HEK293 (cell line): ENCODE measurements around the gene HOXA11.
A peak's percentile ranks its signal among the peaks of the same experiment; 100 is the strongest.

ENCODE experiments used
- CTCF ChIA-PET: fragments of 350-600 bp; formaldehyde crosslinking; extraction: SDS; loops from one replicate; lab custom pipeline; 2021; ENCODE audit warnings: antibody characterized with exemption; lab: Yijun Ruan, JAX
- POLR2A ChIA-PET: fragments of 300-600 bp; formaldehyde crosslinking; extraction: SDS; loops from one replicate; lab custom pipeline; 2020; ENCODE audit warnings: antibody characterized with exemption, inconsistent platforms; lab: Yijun Ruan, JAX
- H3K27ac ChIP-seq: fragments of 200-500 bp; sonication (Bioruptor generic); 2 replicates; pipeline ENCODE4 v1.5.1; 2014; ENCODE audit warnings: low read depth, low read length, control low read depth, inconsistent platforms; ENCODE audit errors: extremely low read depth
- H3K36me3 ChIP-seq, 2 experiments: fragments of 200-500 bp in 1 of 2; sonication (Bioruptor generic) in 1 of 2; 1 replicate in 1 of 2; 2 replicates in 1 of 2; pipeline ENCODE4 v1.5.1; 2014 to 2017; ENCODE audit warnings: inconsistent platforms in 2 of 2, low read length in 2 of 2; ENCODE audit not compliant: control insufficient read depth in 2 of 2, insufficient read depth in 1 of 2
- H3K4me1 ChIP-seq: fragments of 200-500 bp; sonication (Bioruptor generic); 2 replicates; pipeline ENCODE4 v1.5.1; 2014; ENCODE audit warnings: mild to moderate bottlenecking, low read length, inconsistent platforms; ENCODE audit not compliant: control insufficient read depth, insufficient read depth
- H3K4me3 ChIP-seq: 2 replicates; pipeline ENCODE4 v1.5.1; 2011; ENCODE audit warnings: low read depth, mild to moderate bottlenecking, control low read depth, low read length, moderate library complexity
- H3K9me3 ChIP-seq: fragments of 200-500 bp; sonication (Bioruptor generic); 2 replicates; pipeline ENCODE4 v1.5.1; 2014; ENCODE audit warnings: low read depth, low read length, inconsistent platforms; ENCODE audit not compliant: control insufficient read depth, insufficient read depth
- CTCF ChIP-seq: fragments of 450-650 bp; formaldehyde crosslinking; IDR thresholded peaks from 2 replicates; pipeline ENCODE4 v1.5.1; 2016; ENCODE audit warnings: missing biosample characterization, missing genetic modification characterization
- FEZF1 ChIP-seq: fragments of 450-650 bp; formaldehyde crosslinking; IDR thresholded peaks from 2 replicates; pipeline ENCODE4 v1.5.1; 2016; ENCODE audit warnings: missing biosample characterization, missing genetic modification characterization
- PRDM6 ChIP-seq: fragments of 450-650 bp; formaldehyde crosslinking; IDR thresholded peaks from 2 replicates; pipeline ENCODE4 v1.5.1; 2017; ENCODE audit warnings: missing biosample characterization, missing genetic modification characterization
- RBAK ChIP-seq: fragments of 450-650 bp; formaldehyde crosslinking; IDR thresholded peaks from 2 replicates; pipeline ENCODE4 v1.5.1; 2016; ENCODE audit warnings: missing biosample characterization, missing genetic modification characterization
- ZBTB17 ChIP-seq: fragments of 450-650 bp; formaldehyde crosslinking; IDR thresholded peaks from 2 replicates; pipeline ENCODE4 v1.5.1; 2016; ENCODE audit warnings: missing biosample characterization, missing genetic modification characterization
- ZBTB20 ChIP-seq: fragments of 450-650 bp; formaldehyde crosslinking; IDR thresholded peaks from 2 replicates; pipeline ENCODE4 v1.5.1; 2016; ENCODE audit warnings: missing biosample characterization, missing genetic modification characterization
- ZNF138 ChIP-seq: fragments of 450-650 bp; formaldehyde crosslinking; IDR thresholded peaks from 2 replicates; pipeline ENCODE4 v1.5.1; 2016; ENCODE audit warnings: missing biosample characterization, missing genetic modification characterization, borderline replicate concordance
- ZNF140 ChIP-seq: fragments of 450-650 bp; formaldehyde crosslinking; IDR thresholded peaks from 2 replicates; pipeline ENCODE4 v1.5.1; 2016; ENCODE audit warnings: missing biosample characterization, missing genetic modification characterization
- ZNF302 ChIP-seq: fragments of 450-650 bp; formaldehyde crosslinking; IDR thresholded peaks from 2 replicates; pipeline ENCODE4 v1.5.1; 2016; ENCODE audit warnings: missing biosample characterization, missing genetic modification characterization, low read depth
- ZNF37A ChIP-seq: fragments of 450-650 bp; IDR thresholded peaks from 2 replicates; pipeline ENCODE4 v1.5.1; 2018; ENCODE audit warnings: missing biosample characterization, missing genetic modification characterization

Gene HOXA11

GRCh38 chr7:27196287-27196767 lies 11.3 kb upstream of the HOXA11 start (continued):
- TF ChIP-seq PRDM6 (tag by site-specific recombination) (peak; percentile 88), RBAK (tag by site-specific recombination) (no peak), ZNF140 (tag by site-specific recombination) (no peak), CTCF (tag by site-specific recombination) (peak; percentile 71)

GRCh38 chr7:27194686-27195379 lies 9.8 kb upstream of the HOXA11 start:
- TF ChIP-seq ZNF302 (tag by site-specific recombination) (no peak), PRDM6 (tag by site-specific recombination) (peak; percentile 46; the same call in 1 of the 2 replicates), ZBTB20 (tag by site-specific recombination) (peak; percentile 16; the same call in 1 of the 2 replicates)
- POLR2A ChIA-PET: interaction anchor here (0.6 to 2.6 kb wide), 4 partner anchors 9 to 26 kb away, joined by 3 to 25 read pairs (median 4); partner anchors contain the start of gene HOXA11
- Histone ChIP-seq H3K9me3 (no peaks in the 10 kb centered on the region), H3K4me3 (no peak overlapping the region), H3K27ac (no peak overlapping the region), H3K36me3 (peaks cover 11 to 23% of the 10 kb centered on the region in 2 experiments; a peak in 2 of 3 replicates), H3K4me1 (peaks cover 12% of the 10 kb centered on the region)
- CTCF ChIA-PET: interaction anchor here (0.6 to 3.1 kb wide), 17 partner anchors 10 to 899 kb away, joined by 3 to 26 read pairs (median 8); partner anchors contain the start of gene HOXA11

DNA sequence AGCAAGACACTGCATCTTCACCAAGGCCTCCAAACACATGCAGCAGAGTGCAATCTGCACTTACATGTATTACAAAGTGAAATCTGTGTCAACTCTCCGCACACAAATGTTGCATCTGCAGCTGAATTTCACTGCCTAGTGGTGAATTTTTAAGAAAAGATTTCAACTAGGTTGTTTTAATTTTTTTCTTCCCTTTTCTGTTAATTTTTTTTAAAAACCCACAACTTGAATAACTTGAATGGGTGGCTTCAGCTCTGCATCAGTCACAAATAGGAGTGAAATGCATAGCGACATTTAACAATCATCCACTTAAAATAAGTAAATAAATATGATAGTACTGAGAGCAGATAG lies 8.9 kb upstream of the HOXA11 start:
- CTCF ChIA-PET: interaction anchor here (0.7 to 3.1 kb wide), 6 partner anchors 9 to 900 kb away, joined by 3 to 26 read pairs (median 11); partner anchors contain the start of gene HOXA11
- H3K27ac ChIP-seq: no peak overlapping the region

DNA sequence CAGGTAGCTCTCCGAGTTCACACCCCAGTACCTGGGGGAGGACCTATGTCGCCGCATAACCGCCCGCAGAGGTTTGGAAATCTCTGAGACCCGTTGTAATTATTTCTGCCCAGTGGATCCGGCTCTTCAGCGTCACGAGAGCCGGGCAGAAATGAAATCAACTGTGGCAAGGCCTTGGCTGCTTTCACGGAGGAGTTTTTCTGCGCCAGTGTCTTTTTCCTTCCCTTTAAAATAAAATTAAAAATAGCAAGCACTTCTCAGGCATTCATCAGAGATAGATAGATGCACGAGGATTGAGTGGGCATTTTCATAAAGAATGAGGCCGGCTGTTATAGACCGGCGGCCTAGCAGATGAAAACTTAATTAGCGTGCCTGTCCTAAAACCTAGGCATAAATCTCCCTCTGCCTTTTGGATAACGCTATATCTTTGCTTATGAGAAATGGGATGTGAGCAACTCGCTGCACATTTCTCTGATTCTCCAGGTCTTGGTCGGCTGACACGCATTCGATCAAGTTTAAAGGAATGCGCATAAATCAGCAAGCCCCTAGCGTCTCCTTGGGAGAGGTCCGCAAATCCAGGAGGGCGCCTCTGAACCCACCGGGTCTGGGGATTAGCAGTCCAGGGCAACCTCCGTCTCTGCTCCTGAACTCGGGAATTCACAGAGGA lies 8.4 kb upstream of the HOXA11 start:
- ChIA-PET CTCF (interaction anchor here (0.7 to 3.1 kb wide), 4 partner anchors 14 to 449 kb away, joined by 3 to 23 read pairs (median 4); no protein-coding TSS in a partner anchor), POLR2A (interaction anchor here (1.5 kb wide), 1 partner anchor 10 kb away, joined by 4 read pairs; no protein-coding TSS in a partner anchor)
- Histone ChIP-seq H3K4me1 (peaks cover 12% of the 10 kb centered on the region), H3K27ac (no peak overlapping the region), H3K36me3 (peaks cover 11 to 23% of the 10 kb centered on the region in 2 experiments; a peak in 2 of 3 replicates), H3K4me3 (no peak overlapping the region), H3K9me3 (no peaks in the 10 kb centered on the region)
- TF ChIP-seq ZBTB17 (tag by site-specific recombination) (0 out of 2 replicates have a peak, but pooled peaks have one; percentile 11), ZNF138 (tag by site-specific recombination) (no peak), FEZF1 (tag by site-specific recombination) (peak; percentile 89)

More for the DNA sequence above, 8.9 kb upstream of the HOXA11 start:
- H3K36me3 ChIP-seq: peaks cover 11 to 23% of the 10 kb centered on the region in 2 experiments; a peak in 2 of 3 replicates
- POLR2A ChIA-PET: interaction anchor here (1.5 to 2.6 kb wide), 2 partner anchors 8 to 10 kb away, joined by 4 to 25 read pairs; partner anchors contain the start of gene HOXA11
- TF ChIP-seq ZNF37A (no peak), ZNF140 (tag by site-specific recombination) (no peak)
- peaks cover 12% of the 10 kb centered on the region for H3K4me1 ChIP-seq
- H3K9me3 ChIP-seq: no peaks in the 10 kb centered on the region
- no peak overlapping the region for H3K4me3 ChIP-seq
